ENCODE results near the gene SNAPC4. TPM values are rescaled to one million over a fixed set of nuclear protein-coding genes. Genes with fewer than 3 reads are reported as not detected.

SNAPC4 gene
- total and polyA plus RNA-seq, 2 of the 8 experiments (the other 6 are each of a cell fraction or from before 2014, with no cell fraction given): 6.9 to 18.1 TPM

DNA sequence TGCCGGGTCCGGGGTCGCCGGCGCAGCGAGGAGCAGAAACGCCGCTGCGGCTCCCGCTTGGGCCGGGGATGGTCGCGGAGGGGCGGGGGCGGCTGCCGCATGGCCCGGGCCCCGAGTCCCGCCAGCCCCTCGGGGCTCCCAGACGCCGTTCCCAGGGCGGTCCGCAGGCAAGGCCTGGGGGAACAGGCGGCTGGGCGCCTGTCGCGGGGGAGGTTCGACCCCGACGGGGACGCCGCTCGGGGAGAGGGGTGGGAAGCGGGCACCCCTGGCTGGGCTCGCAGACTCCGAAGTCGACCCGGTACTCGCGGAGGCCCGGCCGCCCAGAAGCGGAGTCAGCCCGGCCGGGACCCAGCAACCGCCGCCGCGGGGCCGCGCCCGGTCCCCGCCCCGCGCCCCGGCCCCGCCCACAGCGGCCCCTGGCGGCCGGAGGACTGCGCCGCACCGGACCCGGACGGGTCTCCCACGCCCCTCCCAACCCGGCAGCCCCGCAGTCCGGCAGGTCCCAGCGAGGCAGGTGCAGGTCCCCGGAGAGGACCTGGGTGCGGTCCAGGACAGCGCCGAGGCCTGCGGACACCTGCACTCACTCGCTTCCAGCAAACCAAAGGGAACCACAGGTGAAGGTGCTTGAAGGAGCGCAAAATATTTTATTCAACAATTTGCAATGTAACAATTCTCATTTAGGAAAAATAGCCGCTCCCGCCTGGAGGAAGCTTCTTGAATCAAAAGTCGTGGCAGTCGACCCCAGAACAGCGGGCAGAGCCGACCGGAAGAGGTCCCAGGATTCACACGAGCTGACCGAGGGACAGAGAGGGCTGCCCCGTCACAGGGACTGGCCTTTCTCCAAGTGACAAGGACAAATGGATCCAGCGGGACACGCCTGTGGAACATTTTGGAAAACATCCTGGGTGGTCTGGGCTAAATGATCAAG lies 39.8 kb upstream of the SNAPC4 start, which contains the start of gene INPP5E:
INPP5E (minus strand) TSS at position 365 of the 928 bp plus-strand sequence. CDS start 426 bp downstream, outside the sequence.
- Histone ChIP-seq H3K27me3 (replicated peaks in 1 of 4; ENCODE audit: control insufficient read depth in 3 of 4, extremely low read depth in 1 of 4, insufficient read depth in 3 of 4, low read length in 3 of 4) (peaks cover 0 to 2% (median 0%) of the 10 kb centered on the region in 4 experiments; a peak in 2 of 7 replicates), H3K9me3 (ENCODE audit: insufficient read depth in 2 of 2, low read depth in 1 of 2, low read length in 1 of 2) (no peaks in the 10 kb centered on the region), H2AK5ac (ENCODE audit: low read depth, low read length) (no peak within 1 kb of the TSS), H3K18ac (ENCODE audit: extremely low read depth, low read length) (no peak within 1 kb of the TSS; the same call in none of the 2 replicates), H2BK20ac (ENCODE audit: low read length) (no peak within 1 kb of the TSS), H4K20me1 (replicated peaks in 1 of 2; ENCODE audit: control insufficient read depth in 1 of 2, insufficient read depth in 2 of 2, low read length in 2 of 2) (peaks cover 18 to 32% of the 10 kb centered on the region in 2 experiments), H2BK12ac (ENCODE audit: low read depth, low read length) (no peak within 1 kb of the TSS), H3K9ac (replicated peaks in 1 of 4; ENCODE audit: extremely low read depth in 1 of 4, low read depth in 3 of 4, low read length in 3 of 4) (peak within 1 kb of the TSS in 3 of 4 experiments; percentile 51 to 74 (median 67); a peak in 5 of 7 replicates), H3K79me1 (ENCODE audit: low read depth, low read length) (peaks cover 13% of the 10 kb centered on the region), H2AFZ (ENCODE audit: low read length) (no peak within 1 kb of the TSS), H3K4me3 (ENCODE audit: extremely low read depth in 1 of 4, insufficient read depth in 2 of 4, low read depth in 3 of 4, low read length in 4 of 4) (peak within 1 kb of the TSS; percentile 74 to 89 (median 76)), H3K27ac (ENCODE audit: low read depth, low read length) (no peak within 1 kb of the TSS; the same call in 1 of the 2 replicates), H3K56ac (replicated peaks; ENCODE audit: insufficient read length, low read depth, low read length) (no peak within 1 kb of the TSS), H3K14ac (ENCODE audit: insufficient read length) (no peak within 1 kb of the TSS), H4K5ac (ENCODE audit: insufficient read length, low read depth, low read length) (no peak within 1 kb of the TSS), H2BK120ac (replicated peaks; ENCODE audit: low read depth, low read length) (no peak within 1 kb of the TSS), H3K4ac (replicated peaks; ENCODE audit: insufficient read length, low read depth, low read length) (no peak within 1 kb of the TSS), H2BK15ac (ENCODE audit: low read length) (no peak within 1 kb of the TSS), H3K79me2 (ENCODE audit: control insufficient read depth in 1 of 2, insufficient read depth in 2 of 2, low read length in 2 of 2) (peaks cover 0 to 24% of the 10 kb centered on the region in 2 experiments; a peak in 1 of 4 replicates), H3K23me2 (ENCODE audit: low read depth, low read length) (peaks cover 9% of the 10 kb centered on the region; the same call in 1 of the 2 replicates), H4K8ac (ENCODE audit: extremely low read depth, insufficient read depth, low read length) (peak within 1 kb of the TSS; percentile 91; the same call in 1 of the 2 replicates), H3K4me2 (ENCODE audit: insufficient read depth in 1 of 2, low read depth in 2 of 2, low read length in 2 of 2) (peak within 1 kb of the TSS; percentile 93 to 96), H2BK5ac (ENCODE audit: low read depth, low read length) (no peak within 1 kb of the TSS), H3K23ac (ENCODE audit: insufficient read length) (no peak within 1 kb of the TSS), H3K36me3 (ENCODE audit: control insufficient read depth in 2 of 4, insufficient read depth in 4 of 4, low read length in 3 of 4) (peaks cover 2 to 12% (median 9%) of the 10 kb centered on the region in 4 experiments; a peak in 5 of 8 replicates), H3K4me1 (replicated peaks in 1 of 4; ENCODE audit: control insufficient read depth in 3 of 4, insufficient read depth in 4 of 4, low read length in 3 of 4) (peaks cover 0 to 7% (median 3%) of the 10 kb centered on the region in 4 experiments; a peak in 1 of 7 replicates), H4K91ac (replicated peaks; ENCODE audit: insufficient read length, low read length) (no peak within 1 kb of the TSS)
- ChIA-PET CTCF (ENCODE audit: partially characterized antibody) (interaction anchor here (0.6 to 2.4 kb wide), 16 partner anchors 9 to 204 kb away, joined by 3 to 12 read pairs (median 3); no protein-coding TSS in a partner anchor), POLR2A (ENCODE audit: partially characterized antibody) (interaction anchor here (0.7 to 2.4 kb wide), 16 partner anchors 8 to 206 kb away, joined by 3 to 15 read pairs (median 5); partner anchors contain the start of genes CARD9, ENTR1, PMPCA and SNAPC4)
- FAIRE-seq (no peak), DNase-seq (ENCODE audit: low read depth in 1 of 2, low spot score in 2 of 2) (peak; percentile 21 to 98)
- 64% methylated on average over 23 of the region's 90 CpGs; no CpG with 5 or more reads in 1 of the 2 experiments for WGBS, 2 experiments (ENCODE audit: extremely low coverage in 1 of 2, insufficient coverage in 1 of 2, insufficient read length in 1 of 2, insufficient replicate concordance in 2 of 2, low coverage in 1 of 2, low lambda C conversion rate in 2 of 2, missing lambda C conversion rate in 1 of 2)
- TF ChIP-seq POLR2A (IDR thresholded peaks at IDR 0.05; ENCODE audit: control extremely low read depth in 1 of 2, low read depth in 2 of 2, low read length in 2 of 2) (peak in 1 of 2 experiments; percentile 59; a peak in 1 of 3 replicates), TEAD4 (IDR thresholded peaks at IDR 0.05; ENCODE audit: low read depth, low read length) (no peak), SIN3A (conservative IDR thresholded peaks at IDR 0.05 in 1 of 2, IDR thresholded peaks at IDR 0.05 in 1 of 2; ENCODE audit: low read depth in 1 of 2, low read length in 2 of 2) (0 out of 4 replicates have a peak, but pooled peaks of 1 of the 2 experiments have one; percentile 6), KDM4A (IDR thresholded peaks at IDR 0.05; ENCODE audit: low read depth, low read length, severe bottlenecking) (no peak)
- TF ChIP-seq, protein P1, sequence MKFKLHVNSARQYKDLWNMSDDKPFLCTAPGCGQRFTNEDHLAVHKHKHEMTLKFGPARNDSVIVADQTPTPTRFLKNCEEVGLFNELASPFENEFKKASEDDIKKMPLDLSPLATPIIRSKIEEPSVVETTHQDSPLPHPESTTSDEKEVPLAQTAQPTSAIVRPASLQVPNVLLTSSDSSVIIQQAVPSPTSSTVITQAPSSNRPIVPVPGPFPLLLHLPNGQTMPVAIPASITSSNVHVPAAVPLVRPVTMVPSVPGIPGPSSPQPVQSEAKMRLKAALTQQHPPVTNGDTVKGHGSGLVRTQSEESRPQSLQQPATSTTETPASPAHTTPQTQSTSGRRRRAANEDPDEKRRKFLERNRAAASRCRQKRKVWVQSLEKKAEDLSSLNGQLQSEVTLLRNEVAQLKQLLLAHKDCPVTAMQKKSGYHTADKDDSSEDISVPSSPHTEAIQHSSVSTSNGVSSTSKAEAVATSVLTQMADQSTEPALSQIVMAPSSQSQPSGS (IDR thresholded peaks at IDR 0.05; ENCODE audit: low read length): 0 out of 2 replicates have a peak, but pooled peaks have one; percentile 35
